K562 (cell line): ENCODE results near the gene CAMKV. TPM values are rescaled to one million over a fixed set of nuclear protein-coding genes. Genes with fewer than 3 reads are reported as not detected.

Experiments
- ATAC-seq: fragments of 200-7000 bp; cut with Tn5 transposase; 3 replicates; pipeline ENCODE4 v1.9.1; 2020; ENCODE audit warnings: moderate library complexity
- BruUV-seq: library from RNA; stranded (reverse); fragments of 400-500 nt; replicated peaks from 2 replicates; lab custom pipeline; 2021; lab: Mats Ljungman, UMichigan
- CTCF ChIA-PET: fragments of 300-600 bp; formaldehyde crosslinking; extraction: SDS; loops from one replicate; lab custom pipeline; 2021; ENCODE audit warnings: low intra/inter-chr PET ratio; lab: Yijun Ruan, JAX
- POLR2A ChIA-PET: fragments of 300-600, 350-650 bp; sonication (Branson Sonifier 250); formaldehyde crosslinking; extraction: SDS; loops from one replicate; lab custom pipeline; 2021; ENCODE audit warnings: antibody characterized with exemption, inconsistent platforms; lab: Yijun Ruan, JAX
- DNase-seq, 4 experiments: peaks; one replicate each; pipeline versions ENCODE4 v3.0.0 to v3.0.0-alpha.2; 2011 to 2018; ENCODE audit warnings: low spot score in 3 of 4, mixed read lengths in 3 of 4; ENCODE audit errors: extremely low read depth in 1 of 4
- FAIRE-seq: peaks from 2 replicates; lab custom pipeline; 2011; peaks lifted over from hg19 to GRCh38; lab: Jason Lieb, UNC
- H2AFZ ChIP-seq: 2 replicates; pipeline ENCODE4 v1.6.0; 2011; ENCODE audit warnings: low read depth, low read length, control low read depth, inconsistent platforms
- H3K27ac ChIP-seq: fragments of 200-600 bp; 3 replicates; pipeline ENCODE4 v1.8.0; 2011; ENCODE audit warnings: low read depth, mild to moderate bottlenecking, control low read depth, inconsistent platforms, low read length, moderate library complexity, mixed read lengths; ENCODE audit errors: extremely low read depth
- H3K27me3 ChIP-seq, 2 experiments: fragments of 300-600 bp in 1 of 2; 2 replicates in 1 of 2; 3 replicates in 1 of 2; pipeline versions ENCODE4 v1.6.0 to v1.8.0; 2011; ENCODE audit warnings: inconsistent platforms in 2 of 2, low read length in 2 of 2, mild to moderate bottlenecking in 1 of 2, mixed read lengths in 1 of 2, moderate library complexity in 1 of 2; ENCODE audit not compliant: control insufficient read depth in 2 of 2, insufficient read depth in 2 of 2
- H3K36me3 ChIP-seq: fragments of 300-600 bp; 3 replicates; pipeline ENCODE4 v1.8.0; 2011; ENCODE audit warnings: mild to moderate bottlenecking, low read length, inconsistent platforms; ENCODE audit not compliant: control insufficient read depth, insufficient read depth
- H3K4me1 ChIP-seq, 2 experiments: fragments of 200-600 bp in 1 of 2; replicated peaks in 1 of 2; 2 replicates in 1 of 2; 3 replicates in 1 of 2; pipeline versions ENCODE4 v1.5.1 to v1.8.0; 2011; ENCODE audit warnings: inconsistent platforms in 2 of 2, low read length in 2 of 2, mild to moderate bottlenecking in 1 of 2, mixed read lengths in 1 of 2, moderate library complexity in 1 of 2; ENCODE audit not compliant: control insufficient read depth in 2 of 2, insufficient read depth in 2 of 2
- H3K4me2 ChIP-seq: 2 replicates; pipeline ENCODE4 v1.6.1; 2011; ENCODE audit warnings: low read length, control low read depth, inconsistent platforms, mixed read lengths; ENCODE audit not compliant: insufficient read depth
- H3K4me3 ChIP-seq: fragments of 200-600 bp; sonication (generic), shearing (Covaris generic); 2 replicates; pipeline ENCODE4 v1.5.1; 2016; ENCODE audit warnings: control low read depth, inconsistent platforms
- H3K79me2 ChIP-seq: fragments of 200-600 bp; 3 replicates; pipeline ENCODE4 v1.8.0; 2011; ENCODE audit warnings: low read length, inconsistent platforms; ENCODE audit not compliant: control insufficient read depth, insufficient read depth
- H3K9ac ChIP-seq, 2 experiments: 2 replicates each; pipeline versions ENCODE4 v1.6.0 to v1.6.1; 2011; ENCODE audit warnings: low read depth in 2 of 2, low read length in 2 of 2, control low read depth in 1 of 2, inconsistent platforms in 1 of 2, mild to moderate bottlenecking in 1 of 2, mixed read lengths in 1 of 2; ENCODE audit not compliant: insufficient read depth in 1 of 2
- H3K9me1 ChIP-seq: one replicate; pipeline ENCODE4 v1.6.0; 2011; ENCODE audit warnings: inconsistent platforms, mild to moderate bottlenecking, low read length, moderate library complexity; ENCODE audit not compliant: control insufficient read depth, insufficient read depth
- H3K9me3 ChIP-seq: replicated peaks from 2 replicates; pipeline ENCODE4 v1.5.1; 2011; ENCODE audit warnings: low read depth, low read length, inconsistent platforms; ENCODE audit not compliant: control insufficient read depth, insufficient read depth
- H4K20me1 ChIP-seq: replicated peaks from 2 replicates; pipeline ENCODE4 v1.6.1; 2011; ENCODE audit warnings: low read length, inconsistent platforms, mixed read lengths; ENCODE audit not compliant: control insufficient read depth, insufficient read depth
- DACH1 ChIP-seq: fragments of 450-650 bp; IDR thresholded peaks from 2 replicates; pipeline ENCODE4 v1.6.1; 2018; ENCODE audit not compliant: partially characterized antibody
- GATAD2B ChIP-seq: fragments of 450-650 bp; IDR thresholded peaks from 2 replicates; pipeline ENCODE4 v1.6.1; 2017; ENCODE audit warnings: mild to moderate bottlenecking, borderline replicate concordance
- HNRNPUL1 ChIP-seq: fragments of 200-400 bp; formaldehyde crosslinking; IDR thresholded peaks from 2 replicates; pipeline ENCODE4 v1.6.1; 2017; ENCODE audit warnings: low read length
- PHF20 ChIP-seq: fragments of 450-650 bp; IDR thresholded peaks from 2 replicates; pipeline ENCODE4 v1.6.1; 2018; ENCODE audit not compliant: partially characterized antibody
- POLR2G ChIP-seq: fragments of 200-400 bp; formaldehyde crosslinking; IDR thresholded peaks from 2 replicates; pipeline ENCODE4 v1.6.1; 2017; ENCODE audit warnings: low read depth, mild to moderate bottlenecking, antibody characterized with exemption, low read length, moderate library complexity
- POLR3A ChIP-seq: IDR thresholded peaks from 2 replicates; pipeline ENCODE4 v1.6.1; 2011; ENCODE audit warnings: borderline replicate concordance, mild to moderate bottlenecking, moderate library complexity; ENCODE audit not compliant: insufficient read length, insufficient read depth; ENCODE audit errors: extremely low read depth
- RBM25 ChIP-seq: fragments of 200-400 bp; formaldehyde crosslinking; IDR thresholded peaks from 2 replicates; pipeline ENCODE4 v1.6.1; 2018; ENCODE audit warnings: low read length, low read depth, moderate library complexity; ENCODE audit not compliant: severe bottlenecking
- SETDB1 ChIP-seq: IDR thresholded peaks from one replicate; pipeline ENCODE4 v1.6.1; 2012; ENCODE audit warnings: low read length, control low read depth, inconsistent platforms
- ZFP36 ChIP-seq: fragments of 150-350 bp; IDR thresholded peaks from 2 replicates; pipeline ENCODE4 v1.6.1; 2018; ENCODE audit warnings: low read length, low read depth; ENCODE audit not compliant: partially characterized antibody
- ZNF121 ChIP-seq: sonication (generic); formaldehyde crosslinking; conservative IDR thresholded peaks from 2 replicates; pipeline ENCODE4 v1.8.0; 2022; ENCODE audit warnings: missing genetic modification reagents
- ZNF263 ChIP-seq: sonication (generic); formaldehyde crosslinking; IDR thresholded peaks from 2 replicates; pipeline ENCODE4 v1.8.0; 2022; ENCODE audit warnings: mild to moderate bottlenecking, missing genetic modification reagents, borderline replicate concordance
- WGBS: fragments of 100-300 bp; shearing (Covaris generic); methylation state at CpG from one replicate; pipeline ENCODE4 v1.1.6; 2016; ENCODE audit warnings: low coverage, mixed read lengths; ENCODE audit not compliant: insufficient coverage; ENCODE audit errors: missing lambda C conversion rate; 5-methylcytosine and 5-hydroxymethylcytosine counted together
- in situ Hi-C: fragments of 300-500 bp; cut with MboI; formaldehyde crosslinking; loops from 4 replicates; pipeline ENCODE4 v1.15.0; 2018; ENCODE audit warnings: inconsistent platforms, mixed read lengths
- intact Hi-C: fragments of 100-400 bp; cut with micrococcal nuclease; formaldehyde crosslinking; loops from 2 replicates; pipeline ENCODE4 v1.14.2; 2022
- polyA plus RNA-seq, 8 experiments: library from polyadenylated mRNA; depleted of rRNA in 4 of 8; stranded (reverse) in 5 of 8; unstranded in 3 of 8; fragments of >200 nt; fragmentation: Nextera tagmentation in 2 of 8; fragmentation: Illumina TruSeq in 1 of 8; extraction: Ambion mirVana in 2 of 8; extraction: Trizol in 1 of 8; gene quantifications; 2 replicates each; pipeline versions ENCODE4 v1.2.1 to v1.2.3, GENCODE V29; 2011 to 2014; ENCODE audit warnings: inconsistent platforms in 1 of 8, missing spikeins in 1 of 8
- total RNA-seq, 7 experiments: library from RNA; depleted of rRNA in 6 of 7; stranded (reverse); fragments of >200 nt in 6 of 7; fragmentation: Illumina TruSeq in 2 of 7; extraction: Trizol in 2 of 7; gene quantifications; 2 replicates each; pipeline versions ENCODE4 v1.2.1 to v1.2.3, GENCODE V29; 2011 to 2021; ENCODE audit warnings: low replicate concordance in 1 of 7
- TF ChIP-seq, protein P1 (sequence below): fragments of 450-650 bp; formaldehyde crosslinking; IDR thresholded peaks from 2 replicates; pipeline ENCODE4 v1.4.0; 2020; ENCODE audit warnings: mild to moderate bottlenecking
- TF ChIP-seq, protein P2 (sequence below), 2 experiments: fragments of 450-650 bp; conservative IDR thresholded peaks; 2 replicates each; pipeline ENCODE4 v1.6.1; 2017; ENCODE audit warnings: mild to moderate bottlenecking in 2 of 2, moderate library complexity in 2 of 2

Gene CAMKV
- total and polyA plus RNA-seq, 9 of the 15 experiments (the other 6 are each of a cell fraction or from before 2014, with no cell fraction given): 0.08 to 2.7 (median 0.79) TPM

DNA sequence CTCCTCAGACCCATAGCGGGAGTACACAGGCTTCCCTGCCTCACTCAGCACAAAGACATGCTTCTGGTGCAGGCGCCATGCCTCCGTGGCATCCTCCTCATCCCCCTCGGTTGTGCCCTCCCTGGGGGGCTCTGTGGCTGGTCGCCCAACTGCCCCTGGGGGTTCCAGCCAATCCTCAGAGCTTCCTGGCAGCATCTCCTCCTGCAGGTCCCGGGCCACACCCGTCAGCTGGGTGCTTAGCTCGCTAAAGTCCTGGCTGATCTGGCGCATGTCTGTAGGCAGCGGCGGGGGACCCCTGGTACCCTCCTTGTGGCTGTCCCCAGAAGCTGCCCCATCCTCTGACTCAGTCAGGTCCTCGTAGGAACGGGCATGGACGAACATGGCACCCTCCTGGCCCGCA is 41.9 kb upstream of the CAMKV start (continued):
- TF ChIP-seq POLR2G: 0 out of 2 replicates have a peak, but pooled peaks have one; percentile 28
- TF ChIP-seq POLR3A: no peak
- TF ChIP-seq, all 486 proteins: peak for 2

DNA sequence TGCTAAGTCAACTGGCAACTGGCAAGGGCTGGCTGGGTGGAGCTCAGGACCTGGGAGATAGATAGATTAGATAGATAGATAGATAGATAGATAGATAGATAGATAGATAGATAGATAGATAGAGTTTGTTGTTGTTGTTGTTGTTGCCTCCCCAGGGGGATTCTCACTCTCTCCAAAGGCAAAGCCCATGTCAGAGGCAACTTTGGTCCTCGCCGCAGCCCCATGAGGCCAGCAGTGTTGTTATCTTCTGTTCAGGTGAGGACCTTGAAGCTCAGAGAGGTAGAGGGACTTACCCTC is 41.4 kb upstream of the CAMKV start:
- Histone ChIP-seq H3K9me3 (no peaks in the 10 kb centered on the region), H3K4me3 (no peak overlapping the region), H4K20me1 (no peaks in the 10 kb centered on the region), H3K27ac (no peak overlapping the region), H3K36me3 (peaks cover 30% of the 10 kb centered on the region; the same call in 2 of the 3 replicates), H3K4me2 (no peak overlapping the region), H3K27me3 (no peaks in the 10 kb centered on the region), H3K79me2 (no peaks in the 10 kb centered on the region; the same call in 2 of the 3 replicates), H3K9ac (no peak overlapping the region), H2AFZ (no peak overlapping the region), H3K4me1 (peaks cover 27 to 37% of the 10 kb centered on the region in 2 experiments), H3K9me1 (peaks cover 2% of the 10 kb centered on the region)
- in situ Hi-C loops (no loop called here), intact Hi-C loops (no loop called here)
- no TSS peak for BruUV-seq
- CTCF ChIA-PET: no interaction called here
- TF ChIP-seq, protein P1, sequence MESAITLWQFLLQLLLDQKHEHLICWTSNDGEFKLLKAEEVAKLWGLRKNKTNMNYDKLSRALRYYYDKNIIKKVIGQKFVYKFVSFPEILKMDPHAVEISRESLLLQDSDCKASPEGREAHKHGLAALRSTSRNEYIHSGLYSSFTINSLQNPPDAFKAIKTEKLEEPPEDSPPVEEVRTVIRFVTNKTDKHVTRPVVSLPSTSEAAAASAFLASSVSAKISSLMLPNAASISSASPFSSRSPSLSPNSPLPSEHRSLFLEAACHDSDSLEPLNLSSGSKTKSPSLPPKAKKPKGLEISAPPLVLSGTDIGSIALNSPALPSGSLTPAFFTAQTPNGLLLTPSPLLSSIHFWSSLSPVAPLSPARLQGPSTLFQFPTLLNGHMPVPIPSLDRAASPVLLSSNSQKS (CRISPR knock-in tag): no peak
- TF ChIP-seq ZNF121 (CRISPR knock-in tag): no peak
- TF ChIP-seq GATAD2B: 0 out of 2 replicates have a peak, but pooled peaks have one; percentile 31
- no peak for TF ChIP-seq PHF20
- peak; percentile 20 for TF ChIP-seq RBM25
- peak; percentile 34 for TF ChIP-seq ZFP36
- TF ChIP-seq, protein P2, sequence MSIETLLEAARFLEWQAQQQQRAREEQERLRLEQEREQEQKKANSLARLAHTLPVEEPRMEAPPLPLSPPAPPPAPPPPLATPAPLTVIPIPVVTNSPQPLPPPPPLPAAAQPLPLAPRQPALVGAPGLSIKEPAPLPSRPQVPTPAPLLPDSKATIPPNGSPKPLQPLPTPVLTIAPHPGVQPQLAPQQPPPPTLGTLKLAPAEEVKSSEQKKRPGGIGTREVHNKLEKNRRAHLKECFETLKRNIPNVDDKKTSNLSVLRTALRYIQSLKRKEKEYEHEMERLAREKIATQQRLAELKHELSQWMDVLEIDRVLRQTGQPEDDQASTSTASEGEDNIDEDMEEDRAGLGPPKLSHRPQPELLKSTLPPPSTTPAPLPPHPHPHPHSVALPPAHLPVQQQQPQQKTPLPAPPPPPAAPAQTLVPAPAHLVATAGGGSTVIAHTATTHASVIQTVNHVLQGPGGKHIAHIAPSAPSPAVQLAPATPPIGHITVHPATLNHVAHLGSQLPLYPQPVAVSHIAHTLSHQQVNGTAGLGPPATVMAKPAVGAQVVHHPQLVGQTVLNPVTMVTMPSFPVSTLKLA (conservative IDR thresholded peaks at IDR 0.05): no peak
- TF ChIP-seq SETDB1: no peak
- peak; percentile 95 for TF ChIP-seq DACH1
- no peak for TF ChIP-seq HNRNPUL1
- TF ChIP-seq ZNF263: no peak
- DNase-seq (no peak), ATAC-seq (no peak), FAIRE-seq (no peak)
- WGBS: 95% methylated on average over 2 of the region's 2 CpGs
- POLR2A ChIA-PET: interaction anchor here (1.2 kb wide), 1 partner anchor 19 kb away, joined by 3 read pairs; the partner anchor contains the start of gene MON1A
